PC-9 (cell line): Measurements from ENCODE around the gene AUTS2.

Experiments
- EZH2 ChIP-seq: fragments of 200-600 bp; sonication (generic); IDR thresholded peaks from 2 replicates; pipeline ENCODE4 v1.8.0; 2017; ENCODE audit warnings: antibody characterized with exemption, low read depth
- TF ChIP-seq, protein P1 (sequence below): fragments of 200-600 bp; sonication (generic); conservative IDR thresholded peaks from 2 replicates; pipeline ENCODE4 v1.6.1; 2017; ENCODE audit warnings: mixed run types, antibody characterized with exemption, mild to moderate bottlenecking, moderate library complexity

DNA sequence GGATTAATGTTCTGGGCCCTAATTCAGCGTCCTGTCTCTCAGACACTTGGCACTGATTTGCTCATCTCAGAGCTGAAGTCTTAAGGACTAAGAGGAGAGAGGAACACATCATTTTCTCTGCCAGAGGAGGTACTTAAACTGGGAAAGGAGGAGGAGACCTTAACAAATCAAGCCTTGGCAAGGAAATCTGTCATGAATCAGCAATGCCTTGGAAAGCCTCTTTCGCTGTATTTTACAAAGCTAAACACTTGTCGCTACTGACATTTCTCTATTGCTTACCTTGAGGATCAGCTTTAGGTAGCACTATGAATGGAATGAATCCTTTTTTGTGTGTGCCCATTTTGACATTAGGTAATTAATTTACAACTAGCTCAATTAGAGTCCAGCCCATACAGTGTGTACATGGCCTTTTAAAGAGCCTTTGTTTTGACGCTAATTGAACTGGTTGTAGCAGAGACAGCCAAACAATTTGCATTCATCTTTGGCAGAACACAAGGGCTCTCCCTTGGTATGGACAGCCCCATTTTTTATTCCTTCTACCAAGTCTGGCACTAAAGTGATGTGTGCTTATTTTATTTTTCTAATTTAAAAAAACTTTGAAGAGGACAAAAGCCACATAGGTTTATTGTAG, 37.4 kb downstream of the AUTS2 start:
- TF ChIP-seq EZH2: no peak
- TF ChIP-seq, protein P1, sequence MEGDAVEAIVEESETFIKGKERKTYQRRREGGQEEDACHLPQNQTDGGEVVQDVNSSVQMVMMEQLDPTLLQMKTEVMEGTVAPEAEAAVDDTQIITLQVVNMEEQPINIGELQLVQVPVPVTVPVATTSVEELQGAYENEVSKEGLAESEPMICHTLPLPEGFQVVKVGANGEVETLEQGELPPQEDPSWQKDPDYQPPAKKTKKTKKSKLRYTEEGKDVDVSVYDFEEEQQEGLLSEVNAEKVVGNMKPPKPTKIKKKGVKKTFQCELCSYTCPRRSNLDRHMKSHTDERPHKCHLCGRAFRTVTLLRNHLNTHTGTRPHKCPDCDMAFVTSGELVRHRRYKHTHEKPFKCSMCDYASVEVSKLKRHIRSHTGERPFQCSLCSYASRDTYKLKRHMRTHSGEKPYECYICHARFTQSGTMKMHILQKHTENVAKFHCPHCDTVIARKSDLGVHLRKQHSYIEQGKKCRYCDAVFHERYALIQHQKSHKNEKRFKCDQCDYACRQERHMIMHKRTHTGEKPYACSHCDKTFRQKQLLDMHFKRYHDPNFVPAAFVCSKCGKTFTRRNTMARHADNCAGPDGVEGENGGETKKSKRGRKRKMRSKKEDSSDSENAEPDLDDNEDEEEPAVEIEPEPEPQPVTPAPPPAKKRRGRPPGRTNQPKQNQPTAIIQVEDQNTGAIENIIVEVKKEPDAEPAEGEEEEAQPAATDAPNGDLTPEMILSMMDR: no peak
